Hematopoietic multipotent progenitor cell (in vitro differentiated cells): ENCODE measurements around the gene MORC2. TPM values are rescaled to one million over a fixed set of nuclear protein-coding genes. Genes with fewer than 3 reads are reported as not detected.

Experiments used
- DNase-seq, 3 donors: peaks; one replicate each; pipeline ENCODE4 v3.0.0-alpha.2; 2011 to 2015; ENCODE audit warnings: low read depth in 2 of 3, low spot score in 2 of 3
- total RNA-seq: library from RNA; depleted of rRNA; stranded (reverse); fragments of >200 nt; gene quantifications from one replicate; pipeline ENCODE4 v1.2.3, GENCODE V29; 2012

The MORC2 gene
- total RNA-seq, 1 donor = 15.3 TPM

DNA sequence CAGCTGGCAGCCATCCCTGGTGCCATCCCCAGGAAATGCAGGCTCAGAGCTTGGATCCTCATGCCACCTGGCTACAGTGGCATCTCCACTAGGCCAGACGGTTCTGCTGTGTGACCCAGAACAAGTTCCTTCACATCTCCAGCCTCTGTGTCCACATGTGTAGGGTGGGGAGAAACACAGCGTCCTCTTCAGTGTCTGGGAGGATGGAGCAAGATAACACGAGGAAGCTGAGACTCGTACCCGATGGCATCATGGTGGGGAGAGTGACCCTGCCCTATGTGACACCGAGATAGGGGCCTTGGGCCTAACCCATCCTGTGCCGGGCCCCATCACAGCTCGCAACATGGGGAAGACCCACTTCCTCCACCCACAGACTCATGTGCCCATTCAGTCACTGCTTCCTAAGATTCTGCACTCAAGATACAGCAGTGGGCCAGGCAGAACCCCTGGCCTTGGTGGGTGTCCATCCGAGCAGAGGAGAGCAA, 78.5 kb downstream of the MORC2 start:
- no peak for DNase-seq

DNA sequence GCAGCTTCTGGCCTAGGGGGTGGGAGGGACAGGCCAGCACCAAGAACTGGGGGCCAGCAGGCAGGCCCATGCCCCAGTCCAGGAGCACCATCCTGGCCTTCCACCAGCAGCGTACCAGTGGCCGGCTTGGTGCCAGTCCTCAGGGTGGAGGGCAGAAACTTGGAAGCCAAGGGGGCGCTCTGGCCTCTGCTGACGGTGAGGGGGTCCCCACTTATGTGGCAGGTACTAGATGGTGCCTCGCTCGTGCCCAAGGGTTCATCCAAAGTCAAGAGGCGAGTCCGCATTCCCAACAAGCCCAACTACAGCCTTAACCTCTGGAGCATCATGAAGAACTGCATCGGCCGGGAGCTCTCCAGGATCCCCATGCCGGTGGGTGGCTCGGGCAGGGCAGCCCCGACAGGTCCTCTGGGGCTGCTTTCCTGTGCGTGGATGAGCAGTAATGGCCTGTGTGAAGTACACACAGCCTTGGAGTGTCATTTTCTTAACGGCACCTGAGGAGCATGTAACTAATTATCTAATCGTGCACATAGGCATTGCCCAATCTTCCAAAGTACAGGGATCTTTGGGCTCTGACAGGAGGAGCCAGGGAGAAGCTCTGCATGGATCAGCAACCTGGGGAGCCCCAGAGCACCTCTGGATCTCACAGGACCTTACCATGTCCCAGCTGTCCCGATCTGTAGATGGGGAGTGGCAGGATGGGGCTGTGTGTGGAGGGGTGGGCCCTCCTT, 79.1 kb downstream of the MORC2 start:
- no peak for DNase-seq

DNA sequence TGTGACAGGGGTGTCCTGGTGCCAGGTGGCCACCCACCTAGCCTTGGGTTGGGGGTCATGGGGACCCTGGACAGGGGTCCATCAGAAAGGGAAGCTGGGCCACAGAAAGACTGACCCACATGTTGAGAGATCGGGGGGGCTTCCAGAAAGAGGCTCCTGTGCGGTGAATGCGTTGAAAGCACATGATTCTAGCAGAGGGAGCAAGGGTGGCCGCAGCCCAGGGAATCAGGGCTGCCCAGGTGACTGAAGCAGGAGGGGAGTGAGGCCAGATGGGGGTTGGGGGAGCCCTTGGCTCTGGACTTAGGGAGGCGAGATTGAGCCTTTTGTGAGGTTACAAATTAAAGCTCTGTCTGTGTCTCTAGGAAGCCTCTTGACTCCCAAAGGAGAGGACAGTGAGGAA, 80.7 kb downstream of the MORC2 start:
- no peak for DNase-seq

DNA sequence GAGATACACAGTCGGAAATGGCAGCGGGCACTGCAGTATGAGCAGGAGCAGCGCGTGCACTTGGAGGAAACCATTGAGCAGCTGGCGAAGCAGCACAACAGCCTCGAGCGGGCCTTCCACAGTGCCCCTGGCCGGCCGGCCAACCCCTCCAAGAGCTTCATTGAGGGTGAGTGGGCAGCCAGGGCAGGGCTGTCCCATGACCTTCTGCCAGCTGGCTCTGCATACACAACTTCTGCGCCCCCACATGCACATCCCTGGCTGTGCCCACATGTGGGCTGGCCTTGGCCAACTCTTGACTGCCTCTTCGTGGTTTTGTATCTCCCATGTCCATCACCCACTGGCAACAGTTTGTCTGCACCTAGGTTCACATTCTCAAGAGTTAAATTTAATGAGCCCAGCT, 81.1 kb downstream of the MORC2 start:
- no peak for DNase-seq

DNA sequence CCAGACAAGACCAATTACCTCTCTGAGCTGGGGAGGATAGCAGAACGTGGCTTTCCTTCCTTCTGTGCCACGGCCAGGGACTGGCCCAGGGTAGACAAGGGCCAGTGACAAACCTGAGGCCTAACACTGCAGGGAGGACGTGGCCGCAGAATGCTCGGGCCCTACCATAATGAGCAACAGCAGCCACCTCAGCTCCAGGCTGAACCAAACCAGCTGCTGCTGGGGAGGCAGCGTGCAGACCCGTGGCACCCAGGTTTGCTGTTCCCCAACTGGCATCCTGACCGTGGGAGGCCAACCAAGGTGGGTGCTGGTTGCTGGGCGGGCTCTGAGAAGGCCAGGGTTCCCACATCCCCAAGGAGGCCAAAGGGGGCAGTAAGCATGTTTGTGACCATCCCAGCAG, 83.0 kb downstream of the MORC2 start:
- no peak for DNase-seq

DNA sequence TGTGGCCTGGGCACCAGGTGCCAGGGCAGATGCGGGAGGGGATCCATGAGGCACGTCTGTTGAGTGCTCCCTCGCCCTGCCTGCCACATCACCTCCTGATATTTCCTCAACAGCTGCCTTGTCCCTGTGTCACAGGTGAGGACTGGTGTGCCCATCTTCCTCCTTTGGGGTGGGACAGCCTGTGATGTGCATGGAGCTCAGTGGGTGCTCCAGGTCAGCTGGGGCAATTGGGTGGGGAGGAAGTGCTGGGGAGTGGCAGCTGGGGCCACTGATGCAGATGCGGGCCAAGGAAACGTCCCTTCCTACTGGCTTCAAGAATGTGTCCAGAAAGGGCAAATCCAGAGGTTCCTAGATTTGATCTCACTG, 83.6 kb downstream of the MORC2 start:
- DNase-seq = no peak

DNA sequence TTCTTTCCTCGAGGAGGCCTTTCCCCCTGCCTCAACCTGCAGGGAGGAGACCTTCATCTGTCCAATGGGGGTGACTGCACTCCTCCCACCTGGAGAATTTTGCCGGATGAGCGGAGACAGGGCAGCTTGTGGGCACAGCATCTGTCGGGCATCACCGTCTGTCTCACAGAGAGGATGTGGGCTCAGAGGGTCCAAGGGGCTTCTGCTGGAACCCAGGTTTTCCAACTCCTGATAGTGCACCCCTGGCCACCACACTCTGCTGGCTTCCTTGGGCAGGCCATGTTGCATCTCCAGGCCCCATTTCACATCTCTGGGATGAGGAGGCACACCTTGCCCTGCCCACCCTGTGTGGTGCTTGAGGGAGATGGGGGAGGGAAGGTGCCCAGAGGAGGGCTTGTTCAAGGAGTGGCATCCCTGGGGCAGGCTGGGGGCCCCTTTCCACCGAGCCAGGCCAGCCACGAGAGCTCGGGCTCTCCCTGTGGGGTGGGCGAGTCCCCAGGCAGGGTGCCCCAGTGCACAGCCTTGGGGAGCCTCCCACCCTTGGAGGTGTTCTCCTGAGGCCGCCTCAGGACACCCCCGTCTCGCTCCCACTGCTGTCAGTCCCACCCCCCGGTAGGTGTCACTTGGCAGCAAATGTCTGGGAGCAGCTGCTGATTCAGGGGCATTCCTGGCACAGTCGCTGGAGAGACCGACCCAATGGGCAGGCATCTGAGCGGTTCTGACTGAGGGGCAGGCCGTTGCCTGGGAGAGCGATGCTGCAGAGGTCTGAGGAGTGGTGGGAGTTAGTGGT, 84.2 kb downstream of the MORC2 start:
- no peak for DNase-seq

DNA sequence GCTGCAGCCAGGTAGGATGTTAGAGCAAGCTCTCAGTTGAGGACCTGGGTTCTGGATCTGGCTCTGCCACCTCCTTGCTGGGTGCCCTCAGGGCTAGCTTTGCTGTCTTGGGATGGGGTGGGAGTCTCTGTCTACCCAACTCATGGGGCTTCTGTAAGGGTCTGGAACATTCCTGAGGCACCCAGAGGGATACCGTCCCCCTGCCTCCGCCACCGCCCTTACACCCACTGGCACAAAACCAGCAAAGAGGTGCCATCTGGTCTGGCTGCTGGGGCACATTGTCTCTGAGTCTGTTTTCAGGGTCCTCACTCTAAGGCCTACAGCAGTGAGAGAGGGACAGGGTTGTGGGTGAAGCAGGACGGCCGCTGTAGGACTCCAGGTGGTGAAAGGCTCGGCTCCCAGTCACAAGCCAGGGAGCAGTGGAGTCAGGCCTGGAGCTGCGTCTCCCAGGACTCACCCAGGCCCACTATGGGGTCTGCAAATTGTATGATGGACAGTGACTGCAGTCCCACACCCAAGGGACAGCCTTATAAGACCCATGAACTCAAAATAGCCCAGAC, 84.9 kb downstream of the MORC2 start:
- DNase-seq = no peak

DNA sequence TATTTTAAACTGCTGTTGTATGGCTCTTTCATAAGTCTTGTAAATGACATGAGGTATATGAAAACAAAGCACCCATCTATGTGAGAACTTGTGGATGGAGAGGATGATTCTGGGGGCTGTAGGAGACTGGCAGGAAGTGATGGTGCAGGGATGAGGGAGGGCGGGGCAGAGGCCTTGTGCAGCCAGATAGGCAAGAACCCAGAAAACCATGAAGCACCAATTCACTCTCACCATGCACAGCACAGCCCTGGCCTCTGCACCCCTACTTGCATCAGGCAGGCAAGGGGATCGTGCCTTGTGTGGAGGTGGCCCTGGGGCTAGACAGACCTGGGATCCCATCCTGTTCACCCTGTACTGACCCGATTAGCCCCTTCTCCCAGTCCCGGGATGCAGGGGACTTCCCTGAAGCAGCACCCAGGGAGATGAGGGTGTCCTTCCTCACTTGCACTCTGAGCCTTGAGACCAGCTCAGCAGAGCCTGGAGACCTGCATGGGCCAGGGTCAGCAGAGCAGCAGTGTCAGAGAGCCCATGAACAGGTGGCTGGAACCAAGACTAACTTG, 85.5 kb downstream of the MORC2 start:
- no peak for DNase-seq

DNA sequence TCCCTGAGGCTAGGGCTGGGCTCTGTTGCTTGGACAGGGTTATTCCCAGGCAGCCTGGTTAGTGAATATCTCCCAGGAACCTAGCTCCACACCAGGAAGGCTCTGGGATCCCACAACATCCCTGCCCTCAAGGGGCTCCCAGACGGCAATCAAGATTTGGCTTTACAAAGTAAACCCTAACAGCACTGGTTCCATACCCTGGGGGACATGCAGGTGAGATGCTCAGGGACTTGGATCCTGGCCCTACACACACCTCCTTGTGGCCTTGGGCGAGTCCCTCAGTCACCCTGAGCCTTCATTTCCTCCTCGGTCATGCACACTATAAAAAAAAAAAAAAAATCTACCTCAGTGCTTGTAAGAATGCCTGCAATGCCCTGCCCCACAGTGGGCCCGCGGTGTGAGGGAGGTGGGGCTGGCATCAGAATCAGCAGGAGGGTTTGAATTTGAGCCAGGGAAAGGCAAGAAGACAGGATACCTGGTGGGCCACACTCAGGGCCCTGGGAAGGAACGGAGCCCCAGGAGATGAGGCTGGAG, 86.3 kb downstream of the MORC2 start:
- no peak for DNase-seq

DNA sequence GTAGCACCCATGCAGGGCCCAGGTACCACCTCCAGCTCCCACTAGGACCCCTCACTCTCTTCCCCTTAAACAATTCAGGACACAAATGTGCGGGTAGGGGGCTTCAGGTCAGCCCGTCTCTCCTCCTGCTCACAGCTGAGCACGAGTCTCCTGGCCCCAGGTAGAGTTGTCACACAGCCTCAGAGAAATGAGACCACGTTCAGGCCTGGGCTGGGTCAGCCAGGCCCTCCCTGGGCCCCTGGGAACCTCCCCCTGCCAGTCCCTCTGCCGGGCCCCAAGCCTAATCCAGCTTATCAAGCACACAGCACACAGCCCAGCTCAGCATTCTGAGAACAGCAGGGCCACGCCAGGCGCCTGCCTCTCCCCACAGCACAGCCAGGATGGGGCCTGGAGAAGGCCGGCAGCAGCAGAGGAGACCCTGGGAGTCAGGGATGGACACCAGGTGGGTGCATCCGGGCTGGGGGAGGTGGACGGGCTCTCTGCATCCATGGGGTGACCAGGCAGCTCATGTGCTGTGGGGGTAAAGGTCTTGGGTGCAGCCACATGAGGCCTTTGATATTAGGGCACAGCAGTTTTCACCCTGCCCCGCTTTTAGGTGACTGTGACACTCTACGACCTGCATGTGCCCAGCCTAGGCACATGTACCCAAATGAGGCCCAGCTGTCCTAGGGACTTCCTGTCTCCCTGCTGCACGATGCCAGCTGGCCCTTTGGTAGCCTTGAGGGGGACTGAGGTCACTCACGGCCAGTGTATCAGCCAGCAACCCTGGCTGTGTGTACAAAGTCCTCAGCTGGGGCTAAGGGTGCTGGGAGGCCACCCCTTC, 87.0 kb downstream of the MORC2 start:
- no peak for DNase-seq

DNA sequence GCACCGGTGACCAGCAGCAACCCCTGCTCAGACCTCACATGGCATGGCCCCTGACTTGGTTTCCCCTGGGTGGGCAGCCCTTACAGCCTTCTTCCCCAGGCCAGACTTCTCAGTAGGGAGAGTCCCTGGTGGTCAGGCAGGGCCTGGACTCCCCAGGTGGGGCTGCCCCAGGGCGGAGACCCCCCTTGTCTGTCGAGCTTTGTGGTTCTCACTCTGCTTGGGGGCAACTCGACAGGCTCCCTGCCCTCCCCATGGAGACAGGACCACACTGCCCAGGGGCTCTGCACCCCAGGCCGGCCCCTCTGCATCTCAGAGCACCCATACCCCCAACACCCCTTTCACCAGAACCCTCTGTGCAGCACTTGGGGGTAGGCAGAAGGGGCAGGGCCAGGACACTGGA, 87.7 kb downstream of the MORC2 start:
- DNase-seq = no peak

DNA sequence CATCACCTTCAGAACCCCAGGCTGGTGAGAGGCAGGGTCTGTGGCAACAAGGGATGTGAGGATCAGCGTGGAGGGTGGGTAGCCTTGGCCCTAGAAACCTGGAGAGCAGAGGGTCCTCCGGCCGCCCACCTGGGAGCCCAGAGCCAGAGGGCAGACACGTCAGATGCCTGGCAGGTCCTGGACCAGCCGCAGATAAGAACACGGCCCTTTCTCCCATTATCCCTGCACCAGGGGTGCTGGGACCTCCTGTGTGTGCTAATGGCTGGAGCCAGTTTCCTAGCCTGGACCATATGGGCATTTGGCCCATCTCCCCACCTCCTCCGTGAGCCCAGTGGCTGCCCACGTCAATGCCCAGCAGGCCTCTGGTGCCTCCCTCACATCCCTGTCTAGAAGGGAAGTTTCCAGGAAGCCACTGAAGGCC, 88.4 kb downstream of the MORC2 start:
- no peak for DNase-seq

DNA sequence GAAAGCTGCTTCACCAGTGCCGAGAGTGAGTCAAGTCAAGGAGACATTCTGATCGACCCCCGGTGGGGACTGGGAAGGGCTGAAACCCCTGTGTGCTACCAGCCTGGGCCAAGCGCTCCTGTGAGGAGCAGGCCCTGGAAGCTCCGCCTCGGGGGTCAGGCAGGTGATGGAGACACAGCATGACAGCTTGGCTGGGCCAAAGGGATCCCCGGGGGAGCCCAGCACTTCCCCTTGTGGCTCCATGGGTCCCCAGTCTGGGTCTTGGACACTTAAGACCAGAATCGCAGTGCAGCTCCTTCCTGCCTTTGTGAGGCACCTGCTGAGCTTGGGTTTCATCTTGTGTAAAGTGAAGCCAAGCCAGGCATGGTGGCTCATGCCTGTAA, 89.2 kb downstream of the MORC2 start:
- no peak for DNase-seq

DNA sequence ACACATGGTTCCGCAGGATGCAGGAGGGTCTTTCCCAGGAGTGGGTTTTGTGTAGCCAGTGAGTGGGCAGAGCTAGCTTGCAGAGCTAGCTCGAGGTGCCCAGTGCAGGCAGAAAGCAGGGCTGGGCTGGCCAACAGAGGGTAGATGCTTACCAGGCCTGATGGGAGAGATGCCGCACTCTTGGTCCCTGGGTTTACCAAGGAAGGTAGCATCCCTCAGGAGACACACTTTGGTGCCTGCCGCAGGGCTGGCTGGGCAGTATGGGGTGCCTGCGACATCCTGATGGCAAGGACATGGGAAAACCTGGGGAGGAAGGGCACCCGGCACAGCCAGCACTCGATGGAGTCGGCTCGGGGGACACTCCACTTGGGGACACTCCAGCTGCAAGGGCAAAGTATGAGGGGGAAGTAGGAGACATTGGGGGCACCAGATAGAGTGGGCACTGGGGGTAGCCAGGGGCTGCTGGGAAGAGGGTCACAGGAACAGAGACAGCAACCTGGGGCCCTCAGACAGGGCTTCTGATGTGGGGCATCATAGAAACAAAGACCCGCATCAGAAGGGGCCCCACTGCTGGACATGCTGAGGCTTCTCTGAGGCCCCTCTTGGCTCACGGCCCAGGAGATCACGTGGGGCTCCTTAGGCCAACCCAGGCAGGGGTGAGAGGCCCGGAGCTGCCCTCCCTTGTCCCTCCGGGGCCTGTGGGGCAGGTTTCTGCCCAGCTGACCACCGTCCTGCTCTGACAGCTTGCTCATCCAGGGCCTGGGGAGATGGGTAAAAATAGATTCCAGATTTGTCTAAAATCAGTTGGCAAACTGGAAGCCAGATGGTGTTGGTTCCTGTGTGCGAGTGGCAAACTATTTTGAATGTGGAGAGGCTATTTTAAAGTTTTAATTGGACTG, 89.8 kb downstream of the MORC2 start:
- DNase-seq = no peak

DNA sequence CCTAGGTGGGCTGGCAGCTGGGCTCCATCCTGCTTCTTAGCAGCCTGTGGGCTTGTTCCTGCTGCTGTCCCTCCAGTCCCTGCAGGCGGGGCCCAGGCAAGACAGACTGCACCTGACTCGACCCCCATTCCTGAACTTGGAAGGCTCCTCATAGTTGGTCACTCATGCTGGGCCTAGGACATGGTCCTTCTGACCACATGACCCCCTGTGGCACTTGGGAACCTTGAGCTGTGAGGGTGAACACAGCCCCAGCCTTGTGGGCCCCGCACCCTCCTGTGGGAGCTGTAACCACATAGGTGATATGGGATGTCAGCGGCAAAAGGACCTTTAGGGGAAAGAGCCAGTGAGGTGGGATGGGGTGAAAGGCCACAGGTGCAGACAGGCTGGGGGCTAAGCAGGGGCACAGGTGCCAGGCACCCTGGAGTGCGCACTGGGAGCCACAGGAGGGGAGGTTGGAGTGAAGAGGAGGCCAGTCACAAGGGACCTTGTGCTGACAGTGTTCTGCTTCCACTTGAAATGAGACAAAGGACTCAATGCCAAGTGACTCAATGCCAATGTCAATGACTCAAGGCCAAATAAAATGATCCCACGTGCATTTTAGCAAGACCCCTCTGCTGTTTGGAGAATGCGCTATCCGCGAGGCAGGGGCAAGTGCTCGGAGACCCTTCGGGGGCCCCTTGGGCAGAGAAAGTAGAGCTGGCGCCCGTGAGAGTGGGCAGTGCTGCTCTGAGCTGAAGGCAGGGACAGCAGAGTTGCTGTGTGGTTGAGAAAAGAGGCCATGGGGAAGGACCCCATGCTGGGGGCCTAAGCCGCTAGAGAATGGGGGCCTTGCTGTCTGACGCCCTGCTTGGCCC, 90.7 kb downstream of the MORC2 start:
- DNase-seq = no peak

DNA sequence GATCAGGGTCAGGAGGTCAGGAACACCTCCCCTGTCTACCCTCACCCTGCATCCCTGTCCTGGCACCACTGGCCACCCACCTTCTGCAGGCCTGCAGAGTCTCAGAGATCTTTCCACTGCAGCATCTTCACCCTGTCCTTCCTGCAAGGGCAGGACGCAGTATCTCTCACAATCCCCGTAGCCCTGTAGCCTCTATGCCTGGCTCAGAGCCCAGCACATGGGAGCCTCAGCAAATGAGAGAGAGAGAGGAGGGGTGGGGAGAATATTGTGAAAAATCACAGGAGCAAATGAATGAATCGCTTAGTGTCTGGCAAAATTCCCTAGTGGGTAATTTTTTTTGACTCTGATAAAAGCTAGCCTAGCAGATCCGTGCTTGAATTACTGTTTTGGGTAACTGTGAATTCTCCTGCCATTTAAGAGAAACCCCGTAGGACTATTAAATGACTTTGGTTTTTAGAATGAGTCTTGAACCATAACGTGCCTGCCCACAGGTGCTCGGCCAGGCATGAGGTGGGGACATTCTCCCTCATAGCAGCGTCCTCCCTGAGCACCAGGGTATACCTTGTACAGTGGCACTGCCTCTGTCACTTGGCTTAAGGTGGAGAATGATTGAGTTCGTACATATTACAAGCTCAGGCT, 91.5 kb downstream of the MORC2 start:
- DNase-seq = no peak

DNA sequence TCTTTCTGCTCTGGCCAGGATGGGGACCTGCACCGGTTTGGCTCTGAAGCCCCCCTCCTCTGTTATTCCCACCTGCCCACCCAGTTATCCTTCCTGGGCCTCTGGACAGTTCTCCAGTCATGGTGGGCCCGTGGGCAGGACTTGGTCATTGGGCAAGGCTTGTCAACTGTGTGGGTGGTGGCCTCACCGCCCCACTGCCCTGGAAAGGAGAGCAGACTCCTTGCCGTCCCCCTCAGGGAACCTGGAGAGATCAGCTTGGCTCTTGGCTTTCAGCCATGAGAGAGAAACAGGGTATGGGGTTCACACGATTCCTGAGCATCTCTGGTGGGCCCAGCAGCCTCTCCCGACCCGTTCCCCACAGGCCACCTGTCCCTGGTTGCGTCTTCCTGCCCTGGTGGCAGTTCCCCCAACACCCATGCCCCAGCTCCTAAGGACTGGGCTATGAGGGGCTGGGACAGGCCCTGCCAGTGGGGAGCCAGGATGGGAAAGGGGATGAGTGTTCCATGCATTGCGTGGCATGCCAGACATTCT, 92.3 kb downstream of the MORC2 start:
- no peak for DNase-seq
